Astrocyte (in vitro differentiated cells and primary cell): ENCODE data around the gene NTSR1.

Experiments used
- CTCF ChIP-seq: IDR thresholded peaks from 2 replicates; pipeline ENCODE4 v1.5.1; 2011; ENCODE audit warnings: low read depth, mild to moderate bottlenecking, inconsistent platforms, low read length, moderate library complexity; ENCODE audit not compliant: insufficient read depth
- EZH2 ChIP-seq: IDR thresholded peaks from 2 replicates; pipeline ENCODE4 v1.6.1; 2012; ENCODE audit warnings: mild to moderate bottlenecking, low read length, inconsistent platforms; ENCODE audit not compliant: insufficient read depth

- TF ChIP-seq EZH2 (no peak), CTCF (no peak)
These were observed 20.2 kb downstream of the NTSR1 start for GRCh38 chr20:62728781-62729300.
